ENCODE measurements around the gene CGNL1.

Gene CGNL1

GRCh38 chr15:57532731-57533447 is 156.6 kb downstream of the CGNL1 start:
- no peak for TF ChIP-seq CTCF (IDR thresholded peaks at IDR 0.05; ENCODE audit: borderline replicate concordance, control extremely low read depth, extremely low read depth, insufficient read depth, missing control alignments)
- DNase-seq (ENCODE audit: low spot score): no peak
- in situ Hi-C loops (cut with MboI; ENCODE audit: low sequenced_read_pairs, unreplicated experiment): loop anchor here (5.0 to 25.0 kb wide), 2 partner anchors 196 to 1046 kb away; no protein-coding TSS in a partner anchor

GRCh38 chr15:57533448-57533799 is 157.1 kb downstream of the CGNL1 start:
- no peak for DNase-seq (ENCODE audit: low spot score)
- in situ Hi-C loops (cut with MboI; ENCODE audit: low sequenced_read_pairs, unreplicated experiment): loop anchor here (5.0 to 25.0 kb wide), 2 partner anchors 196 to 1046 kb away; no protein-coding TSS in a partner anchor

GRCh38 chr15:57534281-57534680 is 158.0 kb downstream of the CGNL1 start:
- in situ Hi-C loops (cut with MboI; ENCODE audit: low sequenced_read_pairs, unreplicated experiment): loop anchor here (5.0 to 25.0 kb wide), 2 partner anchors 197 to 1047 kb away; no protein-coding TSS in a partner anchor
- no peak for TF ChIP-seq CTCF (IDR thresholded peaks at IDR 0.05; ENCODE audit: borderline replicate concordance, control extremely low read depth, extremely low read depth, insufficient read depth, missing control alignments)
- no peak for DNase-seq (ENCODE audit: low spot score)

More at GRCh38 chr15:57533448-57533799, 157.1 kb downstream of the CGNL1 start:
- TF ChIP-seq CTCF (IDR thresholded peaks at IDR 0.05; ENCODE audit: borderline replicate concordance, control extremely low read depth, extremely low read depth, insufficient read depth, missing control alignments): no peak

GRCh38 chr15:57537072-57537471 is 160.8 kb downstream of the CGNL1 start:
- TF ChIP-seq CTCF (IDR thresholded peaks at IDR 0.05; ENCODE audit: borderline replicate concordance, control extremely low read depth, extremely low read depth, insufficient read depth, missing control alignments): no peak
- no peak for DNase-seq (ENCODE audit: low spot score)
- in situ Hi-C loops (cut with MboI; ENCODE audit: low sequenced_read_pairs, unreplicated experiment): loop anchor here (25.0 kb wide), 1 partner anchor 1050 kb away; no protein-coding TSS in a partner anchor

- in situ Hi-C loops (cut with MboI; ENCODE audit: low sequenced_read_pairs, unreplicated experiment): loop anchor here (25.0 kb wide), 1 partner anchor 1050 kb away; no protein-coding TSS in a partner anchor
- no peak for DNase-seq (ENCODE audit: low spot score)
Measured at GRCh38 chr15:57537488-57538264, 161.4 kb downstream of the CGNL1 start.

More at GRCh38 chr15:57537488-57538264, 161.4 kb downstream of the CGNL1 start:
- TF ChIP-seq CTCF (IDR thresholded peaks at IDR 0.05; ENCODE audit: borderline replicate concordance, control extremely low read depth, extremely low read depth, insufficient read depth, missing control alignments): no peak
